Liver (tissue), 3 donors: Measurements from ENCODE around the gene LDLRAD4.

Source experiments
- CTCF ChIP-seq: fragments of 150-350 bp; IDR thresholded peaks from 2 replicates; pipeline ENCODE4 v1.5.1; 2017; ENCODE audit warnings: improper control_type of control experiment, low read depth, low read length; ENCODE audit not compliant: missing input control
- FOXA1 ChIP-seq: IDR thresholded peaks from 2 replicates; pipeline ENCODE4 v1.6.1; 2016; ENCODE audit warnings: antibody characterized with exemption
- FOXA2 ChIP-seq: IDR thresholded peaks from 2 replicates; pipeline ENCODE4 v1.6.1; 2016; ENCODE audit warnings: antibody characterized with exemption
- GABPA ChIP-seq, 2 donors: IDR thresholded peaks in 1 of 2; conservative IDR thresholded peaks in 1 of 2; 2 replicates each; pipeline ENCODE4 v1.6.1; 2016; ENCODE audit warnings: antibody characterized with exemption in 2 of 2, mild to moderate bottlenecking in 1 of 2, moderate library complexity in 1 of 2
- JUND ChIP-seq, 2 donors: IDR thresholded peaks; 2 replicates each; pipeline ENCODE4 v1.6.1; 2016; ENCODE audit warnings: antibody characterized with exemption in 2 of 2
- MAX ChIP-seq: IDR thresholded peaks from 2 replicates; pipeline ENCODE4 v1.6.1; 2016; ENCODE audit warnings: antibody characterized with exemption
- NR2F2 ChIP-seq: IDR thresholded peaks from 2 replicates; pipeline ENCODE4 v1.6.1; 2016; ENCODE audit warnings: antibody characterized with exemption
- REST ChIP-seq: IDR thresholded peaks from 2 replicates; pipeline ENCODE4 v1.6.1; 2016; ENCODE audit warnings: antibody characterized with exemption, mild to moderate bottlenecking
- RXRA ChIP-seq, 2 donors: IDR thresholded peaks; 2 replicates each; pipeline ENCODE4 v1.6.1; 2017 to 2018; ENCODE audit warnings: antibody characterized with exemption in 2 of 2, mild to moderate bottlenecking in 1 of 2
- SP1 ChIP-seq: IDR thresholded peaks from 2 replicates; pipeline ENCODE4 v1.6.1; 2018; ENCODE audit warnings: antibody characterized with exemption, mild to moderate bottlenecking
- TAF1 ChIP-seq: conservative IDR thresholded peaks from 2 replicates; pipeline ENCODE4 v1.6.1; 2016; ENCODE audit warnings: antibody characterized with exemption, mild to moderate bottlenecking
- YY1 ChIP-seq: IDR thresholded peaks from 2 replicates; pipeline ENCODE4 v1.6.1; 2016; ENCODE audit warnings: antibody characterized with exemption, mild to moderate bottlenecking
- TF ChIP-seq, protein P1 (sequence below): IDR thresholded peaks from 2 replicates; pipeline ENCODE4 v1.6.1; 2016; ENCODE audit warnings: antibody characterized with exemption
- donor health status: healthy.
- donor health status: healthy.

- no peak for TF ChIP-seq CTCF
- TF ChIP-seq NR2F2: no peak
- no peak for TF ChIP-seq RXRA (IDR thresholded peaks at IDR 0.05)
- TF ChIP-seq REST: no peak
- TF ChIP-seq, protein P1, sequence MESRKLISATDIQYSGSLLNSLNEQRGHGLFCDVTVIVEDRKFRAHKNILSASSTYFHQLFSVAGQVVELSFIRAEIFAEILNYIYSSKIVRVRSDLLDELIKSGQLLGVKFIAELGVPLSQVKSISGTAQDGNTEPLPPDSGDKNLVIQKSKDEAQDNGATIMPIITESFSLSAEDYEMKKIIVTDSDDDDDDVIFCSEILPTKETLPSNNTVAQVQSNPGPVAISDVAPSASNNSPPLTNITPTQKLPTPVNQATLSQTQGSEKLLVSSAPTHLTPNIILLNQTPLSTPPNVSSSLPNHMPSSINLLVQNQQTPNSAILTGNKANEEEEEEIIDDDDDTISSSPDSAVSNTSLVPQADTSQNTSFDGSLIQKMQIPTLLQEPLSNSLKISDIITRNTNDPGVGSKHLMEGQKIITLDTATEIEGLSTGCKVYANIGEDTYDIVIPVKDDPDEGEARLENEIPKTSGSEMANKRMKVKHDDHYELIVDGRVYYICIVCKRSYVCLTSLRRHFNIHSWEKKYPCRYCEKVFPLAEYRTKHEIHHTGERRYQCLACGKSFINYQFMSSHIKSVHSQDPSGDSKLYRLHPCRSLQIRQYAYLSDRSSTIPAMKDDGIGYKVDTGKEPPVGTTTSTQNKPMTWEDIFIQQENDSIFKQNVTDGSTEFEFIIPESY: no peak
- no peak for TF ChIP-seq TAF1
- TF ChIP-seq MAX: no peak
- no peak for TF ChIP-seq YY1
- no peak for TF ChIP-seq JUND (IDR thresholded peaks at IDR 0.05)
- no peak for TF ChIP-seq SP1
- no peak for TF ChIP-seq FOXA2
- TF ChIP-seq FOXA1: no peak
- TF ChIP-seq GABPA (IDR thresholded peaks at IDR 0.05 in 1 of 2, conservative IDR thresholded peaks at IDR 0.05 in 1 of 2): no peak
Measured at GRCh38 chr18:13309031-13309747, 90.6 kb downstream of the LDLRAD4 start.
